Measurements from ENCODE around the gene ANKRD44.

Gene ANKRD44

DNA sequence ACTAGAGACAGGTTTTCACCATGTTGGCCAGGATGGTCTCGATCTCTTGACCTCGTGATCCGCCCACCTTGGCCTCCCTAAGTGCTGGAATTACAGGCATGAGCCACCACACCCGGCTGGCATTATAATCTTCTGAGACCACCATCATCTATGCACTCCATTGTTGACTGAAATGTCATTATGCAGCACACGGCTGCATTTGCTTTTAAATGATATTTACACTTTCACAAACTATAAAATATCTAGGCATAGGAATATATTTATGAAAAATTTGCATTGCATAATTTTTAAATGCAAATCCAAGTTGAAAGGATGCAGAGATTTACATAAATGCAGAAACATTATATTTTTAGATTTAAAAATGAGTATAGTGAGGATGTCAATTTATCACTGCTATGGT is 30.0 kb upstream of the ANKRD44 start:
- Histone ChIP-seq H3K27me3 (ENCODE audit: control insufficient read depth, insufficient read depth, low read length) (no peaks in the 10 kb centered on the region), H3K9ac (ENCODE audit: low read depth, low read length) (no peak overlapping the region), H3K36me3 (ENCODE audit: control insufficient read depth, insufficient read depth, low read length) (no peaks in the 10 kb centered on the region)

DNA sequence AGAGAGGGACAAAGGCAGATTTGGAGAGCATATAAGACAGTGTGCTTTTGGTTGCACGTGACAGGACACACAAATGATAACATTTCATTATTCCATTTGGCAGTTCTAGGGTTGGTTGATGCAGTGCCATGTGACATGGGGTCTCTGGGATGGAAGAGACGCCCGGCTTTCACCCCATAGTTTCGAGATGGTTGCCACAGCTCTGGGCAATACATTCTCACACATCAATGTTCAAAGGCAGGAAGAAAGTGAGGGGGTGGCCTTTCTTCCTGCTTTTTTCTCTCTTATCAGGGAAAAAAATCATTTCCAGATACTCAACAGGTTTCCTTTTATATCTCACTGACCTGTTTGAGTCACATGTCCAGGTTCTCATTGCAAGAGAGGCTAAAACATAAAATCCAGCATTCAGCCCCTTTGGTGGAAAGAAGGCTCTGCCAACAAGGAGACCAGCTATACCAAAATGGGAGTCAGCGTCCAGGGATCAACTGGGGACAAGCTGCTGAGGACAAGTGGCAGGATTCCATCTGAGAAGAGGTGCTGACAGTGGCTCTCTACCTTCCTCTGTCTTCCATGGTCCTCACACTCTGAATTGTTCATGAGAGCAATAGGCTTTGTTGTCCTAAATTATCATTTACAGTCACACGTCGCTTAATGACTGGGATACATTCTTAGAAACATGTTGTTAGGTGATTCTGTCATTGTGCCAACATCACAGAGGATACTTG is 29.1 kb upstream of the ANKRD44 start:
- Histone ChIP-seq H3K36me3 (ENCODE audit: control insufficient read depth, insufficient read depth, low read length) (no peaks in the 10 kb centered on the region), H3K4me3 (ENCODE audit: low read depth, low read length) (no peak overlapping the region), H3K4me1 (ENCODE audit: control insufficient read depth, insufficient read depth, low read length) (no peaks in the 10 kb centered on the region), H3K9ac (ENCODE audit: low read depth, low read length) (no peak overlapping the region), H3K9me3 (ENCODE audit: control insufficient read depth, insufficient read depth, low read length) (no peaks in the 10 kb centered on the region), H3K27me3 (ENCODE audit: control insufficient read depth, insufficient read depth, low read length) (no peaks in the 10 kb centered on the region)

More for the DNA sequence above, 30.0 kb upstream of the ANKRD44 start:
- no peaks in the 10 kb centered on the region for H3K4me1 ChIP-seq (ENCODE audit: control insufficient read depth, insufficient read depth, low read length)
- no peaks in the 10 kb centered on the region for H3K9me3 ChIP-seq (ENCODE audit: control insufficient read depth, insufficient read depth, low read length)
- H3K4me3 ChIP-seq (ENCODE audit: low read depth, low read length), result no peak overlapping the region

DNA sequence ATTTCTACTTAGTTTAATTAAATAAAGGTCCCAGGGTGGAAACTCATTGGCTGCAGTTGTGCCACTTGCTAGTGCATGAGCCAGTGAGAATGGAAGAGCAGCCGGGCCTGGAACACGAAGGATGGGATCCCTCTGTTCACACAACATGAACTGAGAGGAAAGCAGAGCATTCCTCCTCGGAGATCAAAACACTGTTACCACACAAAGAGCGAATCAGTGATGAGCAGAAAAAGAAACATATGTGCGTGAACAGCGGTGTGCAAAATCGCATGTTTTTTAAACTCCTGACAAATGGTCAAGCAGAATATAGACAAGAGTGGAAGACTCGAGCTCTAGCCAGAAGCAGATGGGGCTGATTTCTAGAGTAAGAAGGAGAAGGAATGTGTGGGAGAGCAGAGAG is 28.4 kb upstream of the ANKRD44 start:
- Histone ChIP-seq H3K4me3 (ENCODE audit: low read depth, low read length) (no peak overlapping the region), H3K36me3 (ENCODE audit: control insufficient read depth, insufficient read depth, low read length) (no peaks in the 10 kb centered on the region), H3K27me3 (ENCODE audit: control insufficient read depth, insufficient read depth, low read length) (no peaks in the 10 kb centered on the region), H3K9me3 (ENCODE audit: control insufficient read depth, insufficient read depth, low read length) (no peaks in the 10 kb centered on the region), H3K9ac (ENCODE audit: low read depth, low read length) (no peak overlapping the region), H3K4me1 (ENCODE audit: control insufficient read depth, insufficient read depth, low read length) (no peaks in the 10 kb centered on the region)

GRCh38 chr2:197332641-197333040 is 22.1 kb upstream of the ANKRD44 start:
- Histone ChIP-seq H3K9me3 (ENCODE audit: control insufficient read depth, insufficient read depth, low read length) (no peaks in the 10 kb centered on the region), H3K27me3 (ENCODE audit: control insufficient read depth, insufficient read depth, low read length) (no peaks in the 10 kb centered on the region), H3K36me3 (ENCODE audit: control insufficient read depth, insufficient read depth, low read length) (no peaks in the 10 kb centered on the region), H3K4me3 (ENCODE audit: low read depth, low read length) (no peak overlapping the region), H3K9ac (ENCODE audit: low read depth, low read length) (no peak overlapping the region), H3K4me1 (ENCODE audit: control insufficient read depth, insufficient read depth, low read length) (no peaks in the 10 kb centered on the region)

- no peaks in the 10 kb centered on the region for H3K36me3 ChIP-seq (ENCODE audit: control insufficient read depth, insufficient read depth, low read length)
- H3K9me3 ChIP-seq (ENCODE audit: control insufficient read depth, insufficient read depth, low read length), result no peaks in the 10 kb centered on the region
- H3K4me1 ChIP-seq (ENCODE audit: control insufficient read depth, insufficient read depth, low read length), result no peaks in the 10 kb centered on the region
- no peaks in the 10 kb centered on the region for H3K27me3 ChIP-seq (ENCODE audit: control insufficient read depth, insufficient read depth, low read length)
- no peak overlapping the region for H3K4me3 ChIP-seq (ENCODE audit: low read depth, low read length)
- H3K9ac ChIP-seq (ENCODE audit: low read depth, low read length), result no peak overlapping the region
These were observed 17.9 kb upstream of the ANKRD44 start for GRCh38 chr2:197328461-197328860.

DNA sequence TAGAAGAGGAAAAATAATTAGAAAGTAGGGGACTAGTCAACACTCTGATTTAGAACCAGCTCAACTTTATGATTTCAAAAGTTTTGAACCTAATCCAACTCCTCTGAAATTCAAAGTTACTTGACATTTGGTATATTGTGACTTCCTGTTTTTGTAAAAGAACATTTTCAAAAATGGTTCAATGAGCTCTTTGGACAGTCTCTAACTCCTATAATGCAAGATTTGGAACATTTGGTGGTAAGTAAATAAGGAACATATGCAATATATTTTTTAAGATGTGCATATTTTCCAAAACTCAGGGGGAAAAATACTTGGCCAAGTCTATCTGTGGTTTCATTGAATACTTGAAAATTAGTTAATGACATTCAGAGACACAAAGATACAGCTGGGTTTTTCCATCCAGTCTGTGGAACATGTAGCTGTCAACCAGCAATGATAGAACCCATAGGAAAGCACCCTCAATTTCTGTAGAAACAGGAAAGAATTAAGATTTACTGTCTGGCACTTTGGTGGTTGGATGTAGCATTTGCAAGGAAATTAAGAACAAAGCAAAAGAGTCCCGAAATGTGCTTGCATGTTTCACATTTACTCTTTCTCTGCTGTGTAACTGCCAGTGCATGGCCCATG is 17.0 kb upstream of the ANKRD44 start:
- Histone ChIP-seq H3K36me3 (ENCODE audit: control insufficient read depth, insufficient read depth, low read length) (no peaks in the 10 kb centered on the region), H3K9ac (ENCODE audit: low read depth, low read length) (no peak overlapping the region), H3K9me3 (ENCODE audit: control insufficient read depth, insufficient read depth, low read length) (no peaks in the 10 kb centered on the region), H3K27me3 (ENCODE audit: control insufficient read depth, insufficient read depth, low read length) (no peaks in the 10 kb centered on the region), H3K4me1 (ENCODE audit: control insufficient read depth, insufficient read depth, low read length) (no peaks in the 10 kb centered on the region), H3K4me3 (ENCODE audit: low read depth, low read length) (no peak overlapping the region)

DNA sequence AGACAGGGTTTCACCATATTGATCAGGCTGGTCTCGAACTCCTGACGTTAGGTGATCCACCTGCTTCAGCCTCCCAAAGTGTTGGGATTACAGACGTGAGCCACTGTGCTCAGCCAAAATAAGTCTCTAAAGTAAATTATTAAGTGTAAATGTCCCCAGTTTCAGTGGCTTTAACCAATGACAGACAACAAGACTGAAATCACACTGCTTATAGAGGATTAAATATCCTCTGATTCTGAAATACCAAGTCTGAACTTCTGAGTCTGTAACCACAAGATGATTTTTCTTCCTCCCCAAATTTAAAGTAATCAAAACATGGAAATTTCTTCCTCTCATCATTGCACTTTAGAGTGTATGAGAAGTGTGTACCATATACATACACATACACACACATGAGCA is 16.5 kb upstream of the ANKRD44 start:
- Histone ChIP-seq H3K4me1 (ENCODE audit: control insufficient read depth, insufficient read depth, low read length) (no peaks in the 10 kb centered on the region), H3K27me3 (ENCODE audit: control insufficient read depth, insufficient read depth, low read length) (no peaks in the 10 kb centered on the region), H3K9ac (ENCODE audit: low read depth, low read length) (no peak overlapping the region), H3K4me3 (ENCODE audit: low read depth, low read length) (no peak overlapping the region), H3K9me3 (ENCODE audit: control insufficient read depth, insufficient read depth, low read length) (no peaks in the 10 kb centered on the region), H3K36me3 (ENCODE audit: control insufficient read depth, insufficient read depth, low read length) (no peaks in the 10 kb centered on the region)

GRCh38 chr2:197324801-197325200 is 14.2 kb upstream of the ANKRD44 start:
- H3K4me1 ChIP-seq (ENCODE audit: control insufficient read depth, insufficient read depth, low read length), result no peaks in the 10 kb centered on the region
- H3K4me3 ChIP-seq (ENCODE audit: low read depth, low read length), result no peak overlapping the region
- no peaks in the 10 kb centered on the region for H3K9me3 ChIP-seq (ENCODE audit: control insufficient read depth, insufficient read depth, low read length)
- H3K9ac ChIP-seq (ENCODE audit: low read depth, low read length), result no peak overlapping the region
- no peaks in the 10 kb centered on the region for H3K27me3 ChIP-seq (ENCODE audit: control insufficient read depth, insufficient read depth, low read length)
- H3K36me3 ChIP-seq (ENCODE audit: control insufficient read depth, insufficient read depth, low read length), result no peaks in the 10 kb centered on the region

GRCh38 chr2:197322724-197323720 is 12.4 kb upstream of the ANKRD44 start:
- H3K27me3 ChIP-seq (ENCODE audit: control insufficient read depth, insufficient read depth, low read length), result no peaks in the 10 kb centered on the region

GRCh38 chr2:197322143-197322542 is 11.6 kb upstream of the ANKRD44 start:
- Histone ChIP-seq H3K4me3 (ENCODE audit: low read depth, low read length) (no peak overlapping the region), H3K36me3 (ENCODE audit: control insufficient read depth, insufficient read depth, low read length) (no peaks in the 10 kb centered on the region), H3K4me1 (ENCODE audit: control insufficient read depth, insufficient read depth, low read length) (no peaks in the 10 kb centered on the region), H3K27me3 (ENCODE audit: control insufficient read depth, insufficient read depth, low read length) (no peaks in the 10 kb centered on the region), H3K9me3 (ENCODE audit: control insufficient read depth, insufficient read depth, low read length) (no peaks in the 10 kb centered on the region), H3K9ac (ENCODE audit: low read depth, low read length) (no peak overlapping the region)

More at GRCh38 chr2:197322724-197323720, 12.4 kb upstream of the ANKRD44 start:
- H3K9ac ChIP-seq (ENCODE audit: low read depth, low read length), result no peak overlapping the region
- no peak overlapping the region for H3K4me3 ChIP-seq (ENCODE audit: low read depth, low read length)
- H3K4me1 ChIP-seq (ENCODE audit: control insufficient read depth, insufficient read depth, low read length), result no peaks in the 10 kb centered on the region
- no peaks in the 10 kb centered on the region for H3K36me3 ChIP-seq (ENCODE audit: control insufficient read depth, insufficient read depth, low read length)
- no peaks in the 10 kb centered on the region for H3K9me3 ChIP-seq (ENCODE audit: control insufficient read depth, insufficient read depth, low read length)

GRCh38 chr2:197315371-197315770 is 4.8 kb upstream of the ANKRD44 start:
- Histone ChIP-seq H3K27me3 (ENCODE audit: control insufficient read depth, insufficient read depth, low read length) (peaks cover 20% of the 10 kb centered on the region), H3K9ac (ENCODE audit: low read depth, low read length) (no peak overlapping the region), H3K4me1 (ENCODE audit: control insufficient read depth, insufficient read depth, low read length) (peaks cover 3% of the 10 kb centered on the region), H3K4me3 (ENCODE audit: low read depth, low read length) (no peak overlapping the region), H3K36me3 (ENCODE audit: control insufficient read depth, insufficient read depth, low read length) (no peaks in the 10 kb centered on the region), H3K9me3 (ENCODE audit: control insufficient read depth, insufficient read depth, low read length) (no peaks in the 10 kb centered on the region)

Data from iPS-15b (cell line).